ENCODE data around the gene ZNF362.

DNA sequence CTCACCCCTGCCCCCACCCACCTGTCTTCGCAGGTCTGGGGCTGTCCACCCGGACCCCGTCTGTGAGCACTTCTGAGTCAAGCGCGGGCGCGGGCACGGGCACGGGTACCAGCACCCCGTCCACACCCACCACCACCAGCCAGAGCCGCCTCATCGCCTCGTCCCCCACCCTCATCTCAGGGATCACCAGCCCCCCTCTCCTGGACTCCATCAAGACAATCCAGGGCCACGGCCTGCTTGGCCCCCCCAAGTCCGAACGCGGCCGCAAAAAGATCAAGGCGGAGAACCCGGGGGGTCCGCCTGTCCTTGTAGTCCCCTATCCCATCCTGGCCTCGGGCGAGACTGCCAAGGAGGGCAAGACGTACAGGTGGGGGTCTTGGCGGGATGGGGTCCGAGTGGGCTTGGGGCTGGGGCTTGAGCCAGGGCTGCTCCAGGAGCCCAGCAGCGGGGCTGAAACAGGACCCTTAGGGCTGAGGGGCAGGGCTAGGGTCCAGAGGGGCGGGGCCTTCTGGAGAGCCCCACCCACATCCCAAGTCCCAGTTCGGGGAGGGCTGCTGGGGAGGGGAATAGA, 23.9 kb downstream of the ZNF362 start:
- TF ChIP-seq POLR2A (IDR thresholded peaks at IDR 0.05) (no peak), POLR2AphosphoS5 (IDR thresholded peaks at IDR 0.05) (no peak), EP300 (IDR thresholded peaks at IDR 0.05) (no peak)
- TF ChIP-seq, protein P1, sequence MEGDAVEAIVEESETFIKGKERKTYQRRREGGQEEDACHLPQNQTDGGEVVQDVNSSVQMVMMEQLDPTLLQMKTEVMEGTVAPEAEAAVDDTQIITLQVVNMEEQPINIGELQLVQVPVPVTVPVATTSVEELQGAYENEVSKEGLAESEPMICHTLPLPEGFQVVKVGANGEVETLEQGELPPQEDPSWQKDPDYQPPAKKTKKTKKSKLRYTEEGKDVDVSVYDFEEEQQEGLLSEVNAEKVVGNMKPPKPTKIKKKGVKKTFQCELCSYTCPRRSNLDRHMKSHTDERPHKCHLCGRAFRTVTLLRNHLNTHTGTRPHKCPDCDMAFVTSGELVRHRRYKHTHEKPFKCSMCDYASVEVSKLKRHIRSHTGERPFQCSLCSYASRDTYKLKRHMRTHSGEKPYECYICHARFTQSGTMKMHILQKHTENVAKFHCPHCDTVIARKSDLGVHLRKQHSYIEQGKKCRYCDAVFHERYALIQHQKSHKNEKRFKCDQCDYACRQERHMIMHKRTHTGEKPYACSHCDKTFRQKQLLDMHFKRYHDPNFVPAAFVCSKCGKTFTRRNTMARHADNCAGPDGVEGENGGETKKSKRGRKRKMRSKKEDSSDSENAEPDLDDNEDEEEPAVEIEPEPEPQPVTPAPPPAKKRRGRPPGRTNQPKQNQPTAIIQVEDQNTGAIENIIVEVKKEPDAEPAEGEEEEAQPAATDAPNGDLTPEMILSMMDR (IDR thresholded peaks at IDR 0.05) = no peak

All from stomach (tissue), 4 donors.